HPDE6-E6E7 (cell line): ENCODE results near the gene CCT5.
"Not testable (repeated sequence)": the region's sequence is repeated elsewhere in the genome, so short reads cannot be mapped to it uniquely, and the experiment has no call there.

Experiments used
- DNase-seq: peaks from one replicate; pipeline ENCODE4 v3.0.0; 2011; ENCODE audit warnings: missing footprints; ENCODE audit errors: extremely low spot score

Gene CCT5

DNA sequence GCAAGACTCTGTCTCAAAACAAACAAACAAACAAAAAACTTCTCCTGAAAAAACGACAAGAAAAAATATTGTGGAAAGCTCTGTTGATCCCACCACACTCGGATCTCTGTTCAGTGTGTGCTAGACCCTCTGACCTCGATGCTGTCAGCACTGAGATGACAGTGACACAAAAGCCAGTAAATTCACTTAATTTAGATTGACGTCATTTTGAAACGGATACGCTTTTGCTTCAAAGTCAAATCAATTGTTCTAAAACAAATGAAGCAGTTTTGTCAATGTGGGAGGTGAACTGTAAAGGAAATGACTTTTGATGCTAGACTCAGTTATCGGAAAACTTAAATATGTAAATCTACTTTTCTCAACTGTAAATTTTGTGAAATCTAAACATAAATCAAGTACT is 26.6 kb downstream of the CCT5 start:
- DNase-seq, result no peak

DNA sequence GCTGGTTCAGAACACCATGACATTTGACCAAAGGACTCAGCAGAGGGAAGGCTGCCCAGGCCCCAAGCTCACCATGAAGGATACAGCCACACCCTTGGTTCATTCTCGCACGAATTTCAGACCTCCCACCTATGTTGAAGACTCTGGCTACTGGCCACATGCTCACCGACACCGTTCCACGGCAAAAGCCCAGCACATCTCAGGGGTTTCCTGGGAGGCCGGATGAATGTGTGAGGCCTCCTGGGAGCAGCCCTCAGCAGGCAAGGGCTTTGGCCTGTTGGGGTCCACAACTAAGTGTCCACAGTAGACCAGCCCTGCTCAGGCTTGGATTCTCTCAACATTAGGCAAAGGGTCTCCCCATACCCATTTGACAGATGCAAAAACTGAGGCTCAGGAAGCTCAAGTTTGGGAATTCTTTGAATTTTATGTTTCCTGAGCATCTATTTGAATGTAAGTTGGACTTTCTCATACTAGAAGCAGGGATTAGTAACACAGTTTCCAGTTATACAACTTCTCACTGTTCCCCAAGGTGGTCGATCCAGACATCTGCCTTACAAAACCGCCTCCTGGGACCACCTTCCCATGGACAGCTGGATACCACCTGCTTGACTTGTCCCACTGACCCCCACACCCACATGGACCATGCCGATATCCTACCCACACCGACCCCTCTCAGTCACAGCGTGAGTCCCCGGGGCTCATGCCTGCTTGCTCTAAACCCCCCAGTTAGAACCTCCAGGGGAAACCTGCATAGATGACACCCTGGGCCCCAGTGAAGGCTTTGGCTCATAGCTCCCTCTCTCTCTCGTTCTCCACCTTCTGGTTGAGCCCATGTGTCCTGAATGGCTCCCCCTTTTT is 27.9 kb downstream of the CCT5 start:
- DNase-seq, result no peak

DNA sequence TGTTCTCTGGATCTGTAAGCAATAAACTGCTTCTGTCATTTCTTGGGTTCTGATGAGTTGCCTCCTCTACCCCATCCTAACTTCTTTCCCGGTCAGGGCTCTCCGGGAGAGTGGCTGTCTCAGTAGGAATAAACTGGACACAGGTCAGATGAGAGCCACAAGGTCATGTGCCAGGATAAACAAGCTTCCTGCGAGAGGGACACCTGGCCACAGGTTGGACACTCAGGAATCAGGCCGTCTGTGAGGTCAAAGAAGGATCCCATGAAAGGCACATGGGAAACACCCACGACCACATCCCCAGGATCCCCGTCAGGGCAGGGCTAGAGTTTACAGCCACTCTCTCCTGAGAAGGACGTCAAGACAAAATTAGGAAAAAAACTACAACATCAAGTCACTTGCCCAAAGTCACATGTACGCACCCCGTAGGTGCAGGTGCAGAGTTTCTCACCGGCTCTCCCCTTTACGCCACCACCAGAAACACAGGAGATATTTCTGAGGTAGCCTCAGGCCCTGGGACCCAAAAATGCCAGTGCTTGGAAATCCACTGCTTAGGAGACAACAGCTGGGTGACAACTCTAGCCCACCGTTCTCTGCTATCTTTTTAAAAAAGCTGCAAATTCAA is 28.7 kb downstream of the CCT5 start:
- DNase-seq, result no peak

DNA sequence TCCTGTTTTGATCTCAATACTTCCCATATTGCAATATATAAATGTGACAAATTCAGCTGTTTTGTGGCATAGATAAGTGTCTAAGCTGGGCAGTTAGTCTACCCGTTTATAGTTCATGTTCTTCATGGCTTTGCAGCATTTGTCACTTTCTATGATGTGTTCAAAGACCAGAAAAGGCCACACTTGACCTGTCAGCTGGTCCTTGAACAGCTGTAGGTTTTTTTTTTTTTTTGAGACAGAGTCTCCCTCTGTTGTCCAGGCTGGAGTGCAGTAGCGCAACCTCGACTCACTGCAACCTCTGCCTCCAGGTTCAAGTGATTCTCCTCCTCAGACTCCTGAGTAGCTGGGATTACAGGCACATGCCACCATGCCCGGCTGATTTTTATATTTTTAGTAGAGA is 29.2 kb downstream of the CCT5 start:
- DNase-seq, result no peak

DNA sequence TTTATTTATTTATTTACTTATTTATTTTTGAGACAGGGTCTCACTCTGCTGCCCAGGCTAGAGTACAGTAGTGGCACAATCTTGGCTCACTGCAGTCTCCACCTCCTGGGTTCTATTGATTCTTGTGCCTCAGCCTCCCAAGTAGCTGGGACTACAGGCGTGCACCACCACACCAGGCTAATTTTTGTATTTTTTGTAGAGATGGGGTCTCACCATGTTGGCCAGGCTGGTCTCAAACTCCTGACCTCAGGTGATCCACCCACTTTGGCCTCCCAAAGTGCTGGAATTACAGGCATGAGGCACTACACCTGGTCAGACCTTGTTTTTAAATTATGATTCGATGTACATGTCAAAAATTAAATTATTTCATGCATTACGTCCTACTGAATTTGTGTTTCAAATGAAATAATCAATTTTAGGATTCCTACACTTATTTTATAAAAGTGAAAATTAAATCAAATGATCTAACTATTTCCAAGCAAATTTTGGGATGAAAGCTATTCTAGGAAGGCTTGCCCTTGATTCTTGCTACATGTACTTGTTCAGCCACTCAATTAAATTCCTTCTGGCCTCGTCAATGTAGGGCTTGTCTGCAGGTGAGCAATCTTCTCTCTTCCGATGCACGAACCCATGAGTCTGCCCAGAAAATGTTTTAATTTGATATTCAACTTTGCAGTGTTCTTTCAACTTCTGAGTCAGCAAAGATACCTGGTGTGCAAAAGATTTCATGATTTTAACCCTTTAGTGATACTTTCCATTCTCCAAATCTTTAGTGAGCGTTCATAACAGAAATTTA is 30.0 kb downstream of the CCT5 start:
- no peak for DNase-seq

DNA sequence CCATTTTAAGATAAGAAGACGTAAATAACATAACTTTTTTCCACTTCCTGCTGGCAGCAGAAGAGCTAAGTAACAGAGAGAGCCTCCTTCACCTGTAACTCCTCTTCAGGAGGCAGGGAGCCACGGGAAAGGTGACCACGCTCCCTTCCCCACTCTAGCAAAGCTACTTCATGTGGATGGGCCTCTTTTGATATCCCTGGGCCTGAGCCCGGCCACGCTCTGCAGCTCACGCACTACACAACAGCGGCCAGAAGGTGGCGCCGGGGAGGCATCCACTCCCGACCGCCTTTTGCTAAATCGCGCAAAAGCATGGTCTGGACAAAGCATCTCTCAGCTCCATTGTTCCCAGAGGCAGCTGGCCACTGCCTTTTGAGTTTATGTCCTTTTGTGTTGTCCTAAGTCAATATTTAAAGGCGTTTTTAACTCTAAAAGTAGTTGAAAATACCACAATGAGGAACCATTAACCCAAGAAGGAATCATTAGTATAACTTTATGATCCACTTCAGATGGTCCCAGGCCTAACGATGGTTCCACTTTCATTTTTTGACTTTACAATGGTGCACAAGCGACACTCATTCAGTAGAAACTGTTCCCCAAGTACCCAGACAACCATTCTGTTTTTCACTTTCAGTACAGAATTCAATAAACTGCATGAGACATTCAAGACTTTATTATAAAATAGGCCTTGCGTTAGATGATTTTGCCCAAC is 34.0 kb downstream of the CCT5 start:
- DNase-seq, result peak; percentile 79

DNA sequence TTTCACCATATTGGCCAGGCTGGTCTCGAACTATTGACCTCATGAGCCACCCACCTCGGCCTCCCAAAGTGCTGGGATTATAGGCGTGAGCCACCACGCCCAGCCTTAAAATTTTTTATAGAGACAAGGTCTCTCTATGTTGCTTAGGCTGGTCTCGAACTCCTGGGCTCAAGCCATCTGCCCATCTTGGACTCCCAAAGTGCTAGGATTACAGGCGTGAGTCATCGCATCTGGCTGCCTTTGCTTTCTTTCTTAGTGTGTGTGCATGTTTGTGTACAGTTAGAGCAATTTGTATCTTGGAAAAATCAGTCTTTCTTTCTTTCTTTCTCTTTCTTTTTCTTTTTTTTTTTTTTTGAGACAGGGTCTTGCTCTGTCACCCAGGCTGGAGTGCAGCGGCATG is 35.3 kb downstream of the CCT5 start:
- not testable (repeated sequence) for DNase-seq

DNA sequence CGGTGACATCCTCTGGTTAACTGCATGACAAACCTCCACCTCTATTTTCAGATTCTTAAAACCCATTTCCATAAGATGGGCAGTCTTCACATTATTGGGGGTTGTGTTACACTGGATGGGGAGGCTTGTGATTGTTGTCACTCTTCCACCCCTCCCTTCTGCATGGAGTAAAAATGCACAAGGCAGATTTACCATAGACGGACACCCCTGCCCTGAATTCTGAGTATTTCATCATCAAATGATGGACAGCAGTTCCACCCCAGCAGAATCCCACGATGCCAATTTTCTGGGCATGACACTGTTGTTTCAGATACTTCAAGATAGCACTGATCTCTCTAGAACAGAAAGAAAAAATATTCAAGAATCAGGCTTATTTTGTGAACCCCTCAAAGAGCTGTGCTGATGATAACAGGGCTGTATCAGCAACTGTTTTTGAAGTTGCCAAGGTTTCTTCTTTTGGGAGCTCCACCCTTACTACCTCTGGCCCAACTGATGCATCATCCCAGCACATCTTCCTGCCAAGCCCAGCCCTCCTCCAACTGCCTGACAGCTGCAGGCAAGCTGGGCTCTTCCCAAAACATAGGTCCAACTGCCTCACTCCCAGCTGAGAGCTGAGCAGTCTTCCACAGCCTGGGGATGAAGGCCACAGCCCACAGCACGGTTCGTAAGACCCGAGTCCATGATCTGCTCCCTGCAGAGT is 36.2 kb downstream of the CCT5 start:
- DNase-seq, result no peak

DNA sequence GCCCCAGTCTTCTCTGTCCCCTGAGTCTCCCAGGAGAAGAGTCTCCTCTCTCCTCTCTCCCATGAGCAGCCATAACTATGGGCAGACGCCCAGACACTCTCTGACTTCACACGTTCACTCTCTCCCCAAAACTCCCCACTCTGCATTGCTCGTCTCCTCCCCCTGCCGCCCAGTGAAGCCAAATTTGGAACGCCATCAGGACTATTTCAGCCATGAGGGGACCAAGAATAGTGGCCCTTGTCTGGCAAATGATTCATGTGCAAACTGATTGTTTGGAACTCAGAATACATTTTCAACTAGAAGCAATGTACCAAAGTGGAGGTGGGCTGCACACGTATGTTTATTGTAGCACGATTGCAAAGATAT is 36.8 kb downstream of the CCT5 start:
- DNase-seq, result no peak

DNA sequence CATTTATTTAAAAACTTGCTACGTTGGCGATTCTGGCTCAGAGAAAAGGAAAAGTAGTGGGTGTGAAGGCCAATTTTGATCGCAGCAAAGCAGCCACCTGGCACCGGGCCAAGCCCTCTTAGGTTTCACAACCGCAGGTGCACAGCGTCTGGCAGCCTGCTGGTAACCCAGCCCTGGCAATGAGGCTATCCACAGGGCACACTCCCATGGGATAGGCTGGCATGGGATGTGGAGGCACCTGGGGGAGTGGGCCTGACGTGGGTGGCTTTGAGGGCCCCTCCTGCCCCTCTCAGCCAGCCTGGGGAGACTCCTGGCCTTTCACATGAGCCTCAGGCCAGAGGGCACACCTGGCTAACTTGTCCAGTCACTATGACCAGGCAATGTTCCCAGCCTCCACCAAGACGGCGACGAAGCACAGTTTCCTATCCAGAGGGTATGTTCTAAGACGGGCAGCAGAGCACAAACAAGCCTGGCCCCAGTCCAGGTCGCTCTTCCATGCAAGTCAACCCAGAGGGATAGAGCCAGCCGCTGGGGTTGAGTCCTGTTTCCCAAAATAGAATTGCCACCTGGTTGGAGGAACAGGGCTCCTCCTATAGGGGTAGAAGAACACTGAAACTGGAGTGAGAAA is 38.6 kb downstream of the CCT5 start:
- DNase-seq, result no peak

DNA sequence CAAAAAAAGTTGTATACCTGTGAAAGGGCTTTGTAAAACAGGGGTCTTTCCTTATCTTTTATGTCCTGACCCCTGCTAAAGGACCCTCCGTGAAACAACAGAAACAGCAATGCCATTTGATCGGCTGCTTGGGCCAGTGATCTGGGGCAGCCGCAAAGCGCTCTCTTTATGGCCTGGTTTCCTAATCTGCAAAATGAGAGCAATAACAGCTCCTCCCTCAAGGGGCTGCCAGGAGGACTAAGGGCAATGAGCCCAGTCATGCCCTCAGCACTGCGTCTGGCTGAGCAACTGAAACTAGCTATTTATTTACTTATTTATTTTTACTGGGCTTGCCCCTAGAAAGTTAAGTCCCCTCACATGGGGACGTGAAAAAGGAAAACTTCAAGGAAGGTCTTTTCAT is 39.3 kb downstream of the CCT5 start:
- no peak for DNase-seq

DNA sequence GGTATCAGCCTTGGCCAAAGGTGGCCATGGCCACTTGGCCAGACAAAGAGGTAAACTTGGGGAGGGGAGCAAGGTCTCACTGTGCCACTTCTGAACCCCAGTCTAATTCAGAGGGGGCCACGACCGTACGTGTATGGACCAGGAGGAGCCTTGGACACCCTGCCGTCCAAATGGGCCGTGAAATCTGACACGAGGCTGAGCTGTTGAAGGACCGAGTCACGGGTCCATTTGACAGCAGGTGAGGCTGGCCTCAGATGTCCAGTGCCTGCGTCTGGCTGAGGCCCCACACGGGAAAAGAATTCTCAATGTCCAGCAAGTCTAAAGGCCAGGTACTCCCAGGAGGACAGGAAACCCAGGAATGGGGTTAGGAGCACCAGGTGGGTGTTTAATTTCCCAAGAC is 39.9 kb downstream of the CCT5 start:
- no peak for DNase-seq

DNA sequence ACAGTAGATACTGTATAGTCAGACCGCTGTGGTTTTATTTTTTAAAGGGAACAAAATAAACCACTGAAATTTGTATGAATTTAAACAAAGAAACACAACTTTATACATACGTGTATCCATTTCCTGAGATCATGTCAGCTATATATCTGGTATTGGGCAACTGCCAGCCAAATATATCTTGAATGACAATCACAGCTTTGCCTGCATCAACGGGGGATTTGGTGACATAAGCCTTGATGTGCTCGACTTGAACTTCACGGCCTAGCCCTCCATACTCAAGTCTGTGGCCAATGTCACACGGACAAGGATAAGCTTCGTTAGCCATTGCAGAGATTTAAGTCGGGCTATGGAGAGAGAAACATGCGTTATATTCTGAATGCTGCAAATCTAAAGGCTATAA is 40.4 kb downstream of the CCT5 start:
- DNase-seq, result no peak

DNA sequence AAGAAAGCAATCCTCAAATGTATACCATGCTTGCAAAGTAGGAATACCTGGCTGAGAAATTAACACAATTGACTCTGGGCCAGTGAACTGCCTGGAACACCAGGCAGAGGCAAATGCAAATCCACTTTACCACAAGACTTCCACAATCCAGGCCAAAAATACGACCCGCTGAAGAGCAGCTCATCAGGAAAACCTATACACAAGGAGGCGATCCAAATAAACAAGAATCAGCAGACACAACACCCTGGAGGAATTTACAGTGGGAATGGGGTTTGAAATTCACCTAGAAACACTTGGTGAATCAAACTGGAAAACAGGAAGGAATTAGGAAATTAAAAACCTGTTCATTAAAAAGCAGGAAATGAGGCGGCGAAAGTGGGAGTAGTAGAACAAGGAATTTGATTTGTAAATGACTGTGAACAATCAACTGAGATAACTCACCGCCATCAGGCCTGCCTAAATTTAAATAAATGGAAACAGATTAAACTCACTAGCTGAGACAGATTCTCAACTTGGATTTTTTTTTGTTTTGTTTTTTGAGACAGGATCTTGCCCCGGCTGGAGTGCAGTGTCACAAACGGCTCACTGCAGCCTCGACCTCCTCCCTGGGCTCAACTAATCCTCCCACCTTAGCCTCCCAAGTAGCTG is 41.7 kb downstream of the CCT5 start:
- no peak for DNase-seq

DNA sequence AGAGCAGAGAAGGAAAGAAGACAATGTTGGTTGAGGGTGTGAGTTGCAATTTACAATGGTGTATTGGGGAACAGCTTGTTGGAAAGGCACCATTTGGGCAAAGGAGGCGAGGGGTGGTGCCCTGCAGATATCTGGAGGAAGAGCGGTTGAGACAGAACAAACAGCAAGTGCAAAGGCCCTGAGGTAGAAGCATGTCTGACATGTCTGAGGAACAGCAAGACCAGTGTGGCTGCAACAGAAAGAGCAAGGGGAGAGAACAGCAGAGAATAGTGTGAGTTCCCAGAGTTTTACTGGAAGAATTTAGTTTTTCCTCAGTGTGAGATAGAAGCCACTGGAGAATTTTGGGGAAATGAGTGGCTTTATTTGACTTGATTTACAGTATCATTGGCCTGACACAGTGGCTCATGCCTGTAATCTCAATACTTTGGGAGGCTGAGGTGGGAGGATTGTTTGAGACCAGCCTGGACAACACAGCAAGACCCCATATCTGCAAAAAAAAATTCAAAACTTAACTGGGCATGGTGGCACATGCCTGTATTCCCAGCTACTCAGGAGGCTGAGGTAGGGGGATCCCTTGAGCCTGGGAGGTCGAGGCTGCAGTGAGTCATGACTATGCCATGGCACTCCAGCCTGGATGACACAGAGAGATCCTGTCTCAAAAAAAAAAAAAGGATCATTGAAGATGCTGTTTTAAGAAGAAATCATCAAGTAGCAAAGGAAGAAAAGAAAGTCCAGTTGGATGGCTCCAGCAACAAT is 44.0 kb downstream of the CCT5 start:
- no peak for DNase-seq

DNA sequence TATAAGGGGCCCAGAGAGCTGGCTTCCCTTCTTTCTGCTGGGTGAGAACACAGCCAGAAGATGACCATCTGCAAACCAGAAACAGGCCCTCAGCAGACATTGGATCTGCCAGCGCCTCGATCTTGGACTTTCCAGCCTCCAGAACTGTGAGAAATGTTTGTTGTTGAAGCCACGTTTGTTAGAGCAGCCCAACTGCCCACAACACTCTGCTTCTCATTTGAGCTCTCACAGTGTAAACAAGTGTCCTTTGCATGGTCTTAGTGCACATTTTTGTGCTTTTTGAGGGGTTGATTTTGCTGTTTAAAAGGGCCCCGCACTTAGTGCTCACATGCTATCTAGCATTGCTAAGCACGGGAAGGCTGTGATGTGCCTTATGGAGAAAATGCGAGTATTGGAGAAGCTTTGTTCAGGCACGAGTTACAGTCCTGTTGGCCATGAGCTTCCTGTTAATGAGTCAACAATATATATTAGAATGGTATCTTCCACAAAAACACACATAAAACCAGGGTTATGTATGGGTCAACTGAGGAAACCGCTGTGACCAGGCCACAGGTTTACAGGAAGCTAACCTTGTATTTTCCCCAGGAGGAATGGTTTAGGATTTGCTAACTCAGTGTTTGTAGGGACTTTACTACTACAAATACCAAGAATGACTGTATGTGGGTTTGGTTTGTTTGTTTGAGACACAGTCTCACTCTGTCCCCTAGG is 45.7 kb downstream of the CCT5 start:
- DNase-seq, result no peak

DNA sequence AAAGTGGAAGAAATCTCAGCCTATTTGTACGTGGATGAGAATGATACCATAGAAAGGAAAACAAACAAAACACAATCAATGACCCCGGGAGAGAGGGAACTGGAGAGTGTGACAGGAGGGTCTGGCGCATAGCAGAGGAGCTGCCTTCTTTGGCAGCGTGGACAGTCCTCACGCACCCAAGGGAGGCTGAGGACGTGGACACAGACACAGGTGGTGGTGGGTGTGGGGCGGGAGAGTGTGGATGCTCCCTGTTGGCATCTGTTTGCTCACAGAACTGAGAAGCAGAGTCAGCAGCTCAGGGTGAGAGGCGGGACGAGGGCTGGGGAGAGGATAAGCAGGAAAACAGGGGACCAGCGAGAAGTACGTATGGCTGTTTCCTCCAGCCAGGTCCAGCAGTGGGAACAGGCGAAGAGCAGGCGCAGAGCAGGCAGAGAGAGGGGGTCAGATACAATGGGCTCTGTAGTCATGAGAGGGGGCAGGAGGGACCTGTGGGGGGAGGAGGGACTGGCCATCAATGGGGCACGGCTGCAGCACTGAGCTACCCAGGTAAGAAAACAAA is 47.6 kb downstream of the CCT5 start:
- no peak for DNase-seq

DNA sequence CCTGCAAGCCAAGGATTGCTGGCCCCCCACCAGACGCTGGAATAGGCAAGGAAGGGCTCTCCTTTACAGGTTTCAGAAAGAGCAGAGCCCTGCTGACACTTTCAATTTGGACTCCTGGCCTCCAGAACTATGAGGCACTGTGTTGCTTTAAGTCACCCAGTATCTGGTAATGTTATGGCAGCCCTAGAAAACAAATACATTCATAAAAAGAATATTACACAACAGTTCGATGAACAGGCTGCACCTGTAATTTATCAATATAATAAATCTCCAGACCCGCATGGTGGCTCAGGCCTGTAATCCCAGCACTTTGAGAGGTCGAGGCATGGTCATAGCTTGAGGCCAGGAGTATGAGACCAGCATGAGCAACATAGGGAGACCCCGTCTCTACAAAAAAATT is 50.2 kb downstream of the CCT5 start:
- no peak for DNase-seq

DNA sequence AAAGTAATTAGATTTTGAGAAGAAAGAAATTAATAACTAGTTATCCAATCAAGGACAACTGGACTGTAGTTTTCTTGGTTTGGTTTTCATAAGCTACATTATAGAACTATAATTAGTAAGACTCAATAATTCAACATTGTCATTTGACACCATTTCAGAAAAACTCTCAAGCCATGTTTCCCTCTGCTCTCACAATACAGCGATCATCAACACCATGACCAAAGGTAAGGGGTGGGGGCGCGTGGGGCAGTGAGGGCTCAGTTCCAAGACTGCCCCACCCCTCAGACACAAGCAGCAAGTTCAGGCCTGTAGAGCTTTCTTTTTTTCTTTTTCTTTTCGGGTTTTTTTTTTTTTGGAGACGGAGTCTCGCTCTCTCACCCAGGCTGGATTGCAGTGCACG is 51.2 kb downstream of the CCT5 start:
- no peak for DNase-seq
